ENCODE data around the gene FLYWCH2. TPM values are rescaled to one million over a fixed set of nuclear protein-coding genes. Genes with fewer than 3 reads are reported as not detected.
"Not testable (repeated sequence)": the region's sequence is repeated elsewhere in the genome, so short reads cannot be mapped to it uniquely, and the experiment has no call there.

Gene FLYWCH2
- total RNA-seq, 1 donor from 2014 or later = 28.6 TPM

DNA sequence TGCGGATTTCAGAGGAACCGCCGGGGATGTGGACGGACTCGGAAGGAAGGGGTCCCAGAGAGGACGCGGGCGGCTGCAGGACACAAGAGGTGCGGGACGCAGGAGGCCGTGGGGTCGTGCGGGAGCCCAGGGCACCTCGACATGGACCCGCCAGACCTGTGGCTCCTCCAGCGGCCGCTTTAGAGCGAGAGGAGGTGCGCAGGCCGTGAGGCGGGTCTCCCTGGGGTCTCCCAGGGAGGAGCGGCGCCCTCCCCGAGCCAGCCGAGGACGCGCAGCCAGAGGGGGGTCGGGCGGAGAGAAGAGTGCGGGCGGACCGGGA is 21.9 kb downstream of the FLYWCH2 start:
- intact Hi-C loops (cut with micrococcal nuclease) = no loop called here
- no peak for DNase-seq
- no peak for ATAC-seq

GRCh38 chr16:2905241-2905987 is 22.4 kb downstream of the FLYWCH2 start:
- DNase-seq (peak; percentile 99), ATAC-seq (peak; percentile 89)
- intact Hi-C loops (cut with micrococcal nuclease) = no loop called here

DNA sequence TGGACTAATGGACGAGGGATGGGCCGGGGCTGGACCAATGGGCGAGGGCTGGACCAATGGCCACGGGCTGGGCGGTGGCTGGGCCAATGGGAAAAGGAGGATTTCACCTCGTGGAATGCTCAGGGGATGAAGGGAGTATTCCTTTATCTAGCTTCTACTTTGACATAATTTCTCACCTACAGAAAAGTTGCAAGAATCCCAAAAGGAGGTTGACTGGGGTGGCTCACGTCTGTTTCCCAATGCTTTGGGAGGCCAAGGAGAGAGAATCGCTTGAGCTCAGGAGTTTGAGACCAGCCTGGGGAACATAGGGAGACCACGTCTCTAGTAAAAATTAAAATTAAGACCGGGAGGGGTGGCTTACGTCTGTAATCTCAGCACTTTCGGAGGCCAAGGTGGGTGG is 23.0 kb downstream of the FLYWCH2 start:
- ATAC-seq (no peak), DNase-seq (no peak)
- intact Hi-C loops (cut with micrococcal nuclease) = no loop called here

GRCh38 chr16:2907084-2907753 is 24.2 kb downstream of the FLYWCH2 start:
- intact Hi-C loops (cut with micrococcal nuclease); ATAC-seq: not testable (repeated sequence)
- DNase-seq = peak; percentile 49

DNA sequence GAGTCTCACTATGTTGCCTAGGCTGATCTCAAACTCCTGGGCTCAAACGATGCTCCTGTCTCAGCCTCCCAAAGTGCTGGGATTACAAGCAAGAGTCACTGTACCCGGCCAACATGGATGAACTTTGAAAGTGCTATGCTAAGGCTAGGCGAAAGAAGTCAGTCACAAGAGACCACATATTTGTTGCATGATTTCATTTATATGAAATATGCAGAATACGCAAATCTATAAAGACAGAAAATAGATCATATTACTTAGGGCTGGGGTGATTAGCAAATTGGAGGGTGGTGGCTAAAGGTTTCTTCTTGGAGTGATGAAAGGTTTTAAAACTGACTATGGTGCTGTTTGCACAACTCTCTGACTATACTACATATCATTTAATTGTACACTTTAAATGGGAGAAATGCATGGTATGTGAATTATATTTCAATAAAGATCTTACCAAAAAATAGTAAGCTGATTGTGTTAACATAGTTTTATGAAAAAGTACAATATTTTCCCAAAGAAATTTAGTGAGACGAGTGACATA is 27.5 kb downstream of the FLYWCH2 start:
- ATAC-seq = no peak
- DNase-seq = no peak
- intact Hi-C loops (cut with micrococcal nuclease) = no loop called here

- ATAC-seq (peak; percentile 97), DNase-seq (peak; percentile 100)
- intact Hi-C loops (cut with micrococcal nuclease) = no loop called here
These were observed 28.8 kb downstream of the FLYWCH2 start, which contains the start of gene FLYWCH1 for GRCh38 chr16:2911638-2912329. TSS of gene FLYWCH1 (plus strand) at chr16:2911931. CDS start at chr16:2929686, 17,755 bp downstream.

DNA sequence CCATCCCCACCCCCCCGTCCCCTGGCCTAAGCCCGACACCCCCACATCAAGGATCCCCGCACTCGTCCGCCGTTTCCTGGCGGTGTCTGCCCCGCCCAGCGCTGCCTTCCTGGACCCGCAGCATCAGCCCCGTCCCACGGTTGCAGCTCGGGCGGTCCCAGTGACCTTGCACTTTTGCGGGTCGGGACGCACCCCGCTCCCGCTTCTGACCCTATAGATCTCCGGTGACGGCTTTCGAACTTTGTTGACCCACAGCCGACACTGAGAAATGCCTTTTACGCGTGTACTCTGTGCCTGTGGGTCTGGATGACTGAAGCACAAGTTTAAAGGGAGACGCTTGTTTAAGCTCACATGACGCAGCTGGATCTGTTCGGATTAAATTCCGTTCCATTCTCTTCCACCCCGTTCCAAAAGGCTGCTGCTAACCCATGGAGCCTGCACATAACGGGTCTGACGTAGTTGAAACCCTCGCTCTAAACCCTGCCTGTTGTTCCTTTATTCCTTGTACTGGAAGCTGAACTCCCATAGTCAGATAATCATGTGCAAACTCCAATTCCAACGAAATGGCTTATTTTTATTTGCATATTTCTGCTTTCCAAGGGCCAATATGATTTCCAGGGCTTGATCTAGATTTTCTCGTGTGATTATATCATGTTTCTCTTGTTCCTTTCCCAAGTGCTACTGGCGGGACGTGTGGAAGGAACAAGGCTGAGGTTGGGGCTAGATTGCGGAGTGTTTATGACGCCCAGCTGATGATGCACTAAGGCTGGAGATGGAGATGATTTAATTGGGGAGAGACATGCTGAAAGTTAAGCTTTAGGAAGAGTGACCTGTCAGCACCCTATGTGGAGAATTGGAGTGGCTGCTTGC is 29.6 kb downstream of the FLYWCH2 start:
- intact Hi-C loops (cut with micrococcal nuclease) = no loop called here
- ATAC-seq = peak; percentile 43

DNA sequence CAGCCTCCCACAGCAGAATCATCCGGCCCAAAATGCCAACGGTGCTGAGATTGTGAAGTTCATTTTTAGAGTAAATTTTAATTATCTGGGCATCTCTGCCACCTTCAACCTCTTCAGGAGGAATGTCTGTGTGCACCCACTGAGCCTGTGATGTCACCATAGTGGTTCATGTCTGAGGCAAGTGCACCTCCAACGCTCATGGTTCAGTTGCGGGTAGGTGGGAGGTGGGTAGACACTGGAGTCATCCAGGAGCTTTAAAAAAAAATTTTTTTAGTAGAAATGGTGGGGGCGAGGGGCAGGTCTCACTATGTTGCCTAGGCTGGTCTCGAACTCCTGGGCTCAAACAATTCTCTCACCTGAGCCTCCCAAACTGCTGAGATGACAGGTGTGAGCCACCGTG is 30.6 kb downstream of the FLYWCH2 start:
- ATAC-seq (no peak), DNase-seq (no peak)
- intact Hi-C loops (cut with micrococcal nuclease) = no loop called here

More for the DNA sequence above, 29.6 kb downstream of the FLYWCH2 start:
- DNase-seq = peak; percentile 58

DNA sequence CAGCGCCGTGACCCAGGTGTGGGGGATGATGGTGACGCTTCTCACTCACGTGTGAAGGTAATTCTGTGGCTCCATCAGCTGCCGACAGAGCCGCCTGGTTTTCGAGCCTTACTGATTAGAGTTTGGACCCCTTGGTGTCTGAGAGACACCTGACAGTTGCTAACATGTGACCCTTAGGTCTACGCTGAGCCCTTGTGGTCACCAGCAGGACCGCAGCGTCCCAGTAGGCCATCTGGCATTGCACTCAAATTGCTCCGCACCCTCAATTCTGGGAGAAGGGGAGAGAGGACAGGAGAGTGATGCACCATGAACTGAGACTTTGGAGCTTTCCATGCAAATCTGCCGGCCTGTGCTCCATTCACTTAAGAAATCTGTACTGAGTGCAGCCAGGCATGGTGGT is 31.2 kb downstream of the FLYWCH2 start:
- DNase-seq (no peak), ATAC-seq (no peak)
- intact Hi-C loops (cut with micrococcal nuclease) = no loop called here

DNA sequence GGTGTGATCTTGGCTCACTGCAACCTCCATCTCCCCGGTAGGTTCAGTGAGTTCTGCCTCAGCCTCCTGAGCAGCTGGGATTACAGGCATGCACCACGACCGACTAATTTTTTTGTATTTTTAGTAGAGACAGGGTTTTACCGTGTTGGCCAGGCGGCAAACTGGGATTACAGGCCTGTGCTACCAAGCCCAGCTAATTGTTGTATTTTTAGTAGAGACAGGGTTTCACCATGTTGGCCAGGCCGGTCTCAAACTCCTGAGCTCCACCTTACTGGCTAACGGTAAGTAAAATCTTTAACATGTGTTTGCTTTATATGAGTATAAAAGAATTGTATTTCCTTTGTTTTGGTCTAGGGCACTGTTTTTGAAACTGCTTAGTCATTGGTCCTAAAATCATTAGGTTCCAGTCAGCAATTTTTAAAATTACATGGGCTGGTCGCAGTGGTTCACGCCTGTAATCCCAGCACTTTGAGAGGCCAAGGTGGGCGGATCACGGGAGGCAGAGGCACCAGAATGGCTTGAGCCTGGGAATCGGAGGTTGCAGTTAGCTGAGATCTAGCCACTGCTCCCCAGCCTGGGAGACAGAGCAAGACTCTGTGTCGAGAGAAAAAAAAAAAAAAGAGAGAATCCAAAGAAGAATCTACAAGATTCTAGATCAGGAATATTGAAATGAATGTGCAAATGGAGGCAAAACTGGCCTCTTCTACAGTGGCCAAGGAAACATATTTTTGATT is 32.3 kb downstream of the FLYWCH2 start:
- DNase-seq = no peak
- ATAC-seq = no peak
- intact Hi-C loops (cut with micrococcal nuclease) = loop anchor here (5.0 kb wide), 1 partner anchor 43 kb away; no protein-coding TSS in a partner anchor

- no peak for DNase-seq
- ATAC-seq = peak; percentile 72
- intact Hi-C loops (cut with micrococcal nuclease) = loop anchor here (5.0 kb wide), 1 partner anchor 47 kb away; no protein-coding TSS in a partner anchor
These were observed 36.7 kb downstream of the FLYWCH2 start for GRCh38 chr16:2919511-2920255.

DNA sequence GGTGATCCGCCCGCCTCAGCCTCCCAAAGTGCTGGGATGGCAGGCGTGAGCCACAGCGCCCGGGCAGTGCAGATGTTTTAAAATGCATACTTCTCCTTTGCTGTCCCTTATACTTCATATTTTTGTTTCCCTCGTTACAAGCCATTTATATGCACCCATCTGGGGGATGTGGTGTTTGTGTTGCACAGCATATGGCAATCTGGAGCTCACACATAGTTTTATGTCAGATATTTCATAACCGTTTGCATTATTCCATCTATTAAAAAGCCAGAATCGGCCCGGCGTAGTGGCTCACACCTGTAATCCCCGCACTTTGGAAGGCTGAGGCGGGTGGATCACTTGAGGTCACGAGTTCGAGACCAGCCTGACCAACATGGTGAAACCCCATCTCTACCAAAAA is 40.5 kb downstream of the FLYWCH2 start:
- DNase-seq (no peak), ATAC-seq (no peak)
- intact Hi-C loops (cut with micrococcal nuclease) = no loop called here

- DNase-seq (no peak), ATAC-seq (no peak)
- intact Hi-C loops (cut with micrococcal nuclease) = no loop called here
These were observed 42.1 kb downstream of the FLYWCH2 start for GRCh38 chr16:2924901-2925755.

DNA sequence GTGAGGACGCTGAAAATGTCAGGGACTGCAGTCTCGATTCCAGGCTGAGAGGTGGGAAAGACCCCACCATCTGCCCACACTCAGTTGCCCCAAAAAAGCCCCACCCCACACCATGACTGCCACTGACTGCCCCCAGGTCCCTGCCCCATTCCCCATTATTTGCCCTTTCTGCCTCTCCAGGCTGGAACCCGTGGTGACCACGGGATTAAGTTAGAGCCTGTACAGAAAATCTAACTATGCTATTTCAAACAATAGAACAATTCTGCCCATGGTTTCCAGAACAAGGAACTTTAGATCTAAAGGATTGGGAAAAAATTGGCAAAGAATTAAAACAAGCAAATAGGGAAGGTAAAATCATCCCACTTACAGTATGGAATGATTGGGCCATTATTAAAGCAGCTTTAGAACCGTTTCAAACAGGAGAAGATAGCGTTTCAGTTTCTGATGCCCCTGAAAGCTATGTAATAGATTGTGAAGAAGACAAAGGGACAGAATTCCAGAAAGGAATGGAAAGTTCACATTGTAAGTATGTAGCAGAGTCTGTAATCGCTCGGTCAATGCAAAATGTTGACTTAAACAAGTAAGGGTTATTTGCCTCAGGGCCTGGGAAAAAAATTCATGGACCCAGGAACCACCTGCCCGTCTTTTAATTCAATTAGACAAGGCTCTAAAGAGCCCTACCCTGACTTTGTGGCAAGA is 43.1 kb downstream of the FLYWCH2 start:
- ATAC-seq = no peak
- intact Hi-C loops (cut with micrococcal nuclease) = no loop called here
- DNase-seq = no peak

DNA sequence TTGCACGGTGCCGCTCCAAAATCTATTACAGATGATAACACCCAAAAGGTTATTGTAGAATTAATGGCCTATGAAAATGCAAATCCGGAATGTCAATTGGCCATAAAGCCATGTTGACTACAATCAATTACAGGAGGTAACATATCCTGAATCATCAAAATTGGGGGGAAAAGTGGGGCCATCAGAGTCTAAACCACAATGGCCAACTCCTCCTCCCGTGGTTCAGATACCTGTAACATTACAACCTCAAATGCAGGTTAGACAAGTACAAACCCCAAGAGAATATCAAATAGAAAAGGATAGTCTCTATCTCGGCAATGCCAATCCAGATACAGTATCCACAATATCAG is 43.6 kb downstream of the FLYWCH2 start:
- DNase-seq (no peak), ATAC-seq (no peak)
- intact Hi-C loops (cut with micrococcal nuclease) = no loop called here

GRCh38 chr16:2927010-2927646 is 44.1 kb downstream of the FLYWCH2 start:
- ATAC-seq (peak; percentile 92), DNase-seq (peak; percentile 91)
- intact Hi-C loops (cut with micrococcal nuclease) = no loop called here

Data from left ventricle myocardium superior (tissue), 1 donor.